Activated CD4-positive, alpha-beta memory T cell treated with anti-CD3 and anti-CD28 coated beads, Interleukin-2, amount 10 ng/mL, durations not matched to agents 7 days and 5 days (primary cell): ENCODE results near the gene CACNA1D. TPM values are rescaled to one million over a fixed set of nuclear protein-coding genes. Genes with fewer than 3 reads are reported as not detected.

ENCODE experiments used
- CTCF ChIA-PET: fragments of 350-600 bp; sonication (Branson Sonifier 250); formaldehyde crosslinking; loops from one replicate; lab custom pipeline; 2021; ENCODE audit warnings: antibody characterized with exemption, inconsistent platforms; lab: Charles Lee
- POLR2A ChIA-PET: fragments of 350-600 bp; sonication (Branson Sonifier 250); formaldehyde crosslinking; loops from one replicate; lab custom pipeline; 2021; ENCODE audit warnings: antibody characterized with exemption; lab: Charles Lee
- DNase-seq: peaks from one replicate; pipeline ENCODE4 v3.0.0-alpha.2; 2020
- H3K27ac Mint-ChIP-seq: one replicate; pipeline ENCODE4 v1.8.0; 2021; ENCODE audit warnings: mild to moderate bottlenecking, mixed read lengths
- H3K27me3 Mint-ChIP-seq: one replicate; pipeline ENCODE4 v1.8.0; 2021; ENCODE audit warnings: mixed read lengths
- H3K36me3 Mint-ChIP-seq: one replicate; pipeline ENCODE4 v1.8.0; 2021; ENCODE audit warnings: low read depth, mixed read lengths
- H3K4me1 Mint-ChIP-seq: one replicate; pipeline ENCODE4 v1.8.0; 2021; ENCODE audit warnings: mixed read lengths
- H3K4me3 Mint-ChIP-seq: one replicate; pipeline ENCODE4 v1.8.0; 2021; ENCODE audit warnings: mild to moderate bottlenecking, mixed read lengths
- H3K9me3 Mint-ChIP-seq: one replicate; pipeline ENCODE4 v1.8.0; 2021; ENCODE audit warnings: mixed read lengths
- total RNA-seq, 2 experiments: library from RNA; stranded (reverse); gene quantifications; one replicate each; pipeline ENCODE4 v1.2.3, GENCODE V29; 2021

The CACNA1D gene
- total RNA-seq, 2 experiments from 2014 or later, result 2.5 to 3.2 TPM

GRCh38 chr3:53597136-53597915 is 102.9 kb downstream of the CACNA1D start:
- POLR2A ChIA-PET, result no interaction called here
- Mint-ChIP-seq H3K4me3 (no peak overlapping the region), H3K27me3 (peaks cover 19% of the 10 kb centered on the region), H3K27ac (no peak overlapping the region), H3K9me3 (no peaks in the 10 kb centered on the region), H3K4me1 (no peaks in the 10 kb centered on the region), H3K36me3 (no peaks in the 10 kb centered on the region)
- DNase-seq, result no peak
- CTCF ChIA-PET, result no interaction called here

- H3K27me3 Mint-ChIP-seq, result peaks cover 13% of the 10 kb centered on the region
- no peaks in the 10 kb centered on the region for H3K36me3 Mint-ChIP-seq
- H3K9me3 Mint-ChIP-seq, result no peaks in the 10 kb centered on the region
- POLR2A ChIA-PET, result no interaction called here
- H3K4me3 Mint-ChIP-seq, result no peak overlapping the region
- no peak overlapping the region for H3K27ac Mint-ChIP-seq
- DNase-seq, result no peak
- CTCF ChIA-PET, result no interaction called here
- no peaks in the 10 kb centered on the region for H3K4me1 Mint-ChIP-seq
Measured at GRCh38 chr3:53599771-53600170, 105.4 kb downstream of the CACNA1D start.

- no peaks in the 10 kb centered on the region for H3K36me3 Mint-ChIP-seq
- no peaks in the 10 kb centered on the region for H3K9me3 Mint-ChIP-seq
- H3K27me3 Mint-ChIP-seq, result peaks cover 7% of the 10 kb centered on the region
- no peaks in the 10 kb centered on the region for H3K4me1 Mint-ChIP-seq
- H3K4me3 Mint-ChIP-seq, result no peak overlapping the region
- H3K27ac Mint-ChIP-seq, result no peak overlapping the region
- ChIA-PET CTCF (no interaction called here), POLR2A (no interaction called here)
- DNase-seq, result no peak
Measured at GRCh38 chr3:53602866-53603265, 108.5 kb downstream of the CACNA1D start.

GRCh38 chr3:53604232-53604631 is 109.8 kb downstream of the CACNA1D start:
- POLR2A ChIA-PET, result no interaction called here
- H3K9me3 Mint-ChIP-seq, result peaks cover 3% of the 10 kb centered on the region

GRCh38 chr3:53606793-53607192 is 112.4 kb downstream of the CACNA1D start:
- ChIA-PET CTCF (no interaction called here), POLR2A (no interaction called here)
- DNase-seq, result no peak
- Mint-ChIP-seq H3K9me3 (peaks cover 3% of the 10 kb centered on the region), H3K4me1 (no peaks in the 10 kb centered on the region), H3K36me3 (no peaks in the 10 kb centered on the region), H3K4me3 (no peak overlapping the region), H3K27me3 (peaks cover 13% of the 10 kb centered on the region), H3K27ac (no peak overlapping the region)

More at GRCh38 chr3:53604232-53604631, 109.8 kb downstream of the CACNA1D start:
- DNase-seq, result no peak
- H3K36me3 Mint-ChIP-seq, result no peaks in the 10 kb centered on the region
- H3K4me1 Mint-ChIP-seq, result no peaks in the 10 kb centered on the region
- peaks cover 12% of the 10 kb centered on the region for H3K27me3 Mint-ChIP-seq
- CTCF ChIA-PET, result interaction anchor here (0.6 kb wide), 1 partner anchor 485 kb away, joined by 3 read pairs; no protein-coding TSS in a partner anchor
- no peak overlapping the region for H3K4me3 Mint-ChIP-seq
- H3K27ac Mint-ChIP-seq, result no peak overlapping the region

- CTCF ChIA-PET, result no interaction called here
- no peaks in the 10 kb centered on the region for H3K36me3 Mint-ChIP-seq
- H3K4me3 Mint-ChIP-seq, result no peak overlapping the region
- peaks cover 31% of the 10 kb centered on the region for H3K27me3 Mint-ChIP-seq
- no peak overlapping the region for H3K27ac Mint-ChIP-seq
- no peak for DNase-seq
- POLR2A ChIA-PET, result no interaction called here
- peaks cover 3% of the 10 kb centered on the region for H3K9me3 Mint-ChIP-seq
- H3K4me1 Mint-ChIP-seq, result no peaks in the 10 kb centered on the region
Measured at GRCh38 chr3:53612508-53612907, 118.1 kb downstream of the CACNA1D start.

GRCh38 chr3:53613125-53613524 is 118.7 kb downstream of the CACNA1D start:
- ChIA-PET POLR2A (no interaction called here), CTCF (no interaction called here)
- no peak for DNase-seq
- peaks cover 32% of the 10 kb centered on the region for H3K27me3 Mint-ChIP-seq
- H3K9me3 Mint-ChIP-seq, result peaks cover 3% of the 10 kb centered on the region
- H3K4me1 Mint-ChIP-seq, result no peaks in the 10 kb centered on the region
- no peaks in the 10 kb centered on the region for H3K36me3 Mint-ChIP-seq
- no peak overlapping the region for H3K4me3 Mint-ChIP-seq
- no peak overlapping the region for H3K27ac Mint-ChIP-seq

- POLR2A ChIA-PET, result no interaction called here
- no peaks in the 10 kb centered on the region for H3K4me1 Mint-ChIP-seq
- no peaks in the 10 kb centered on the region for H3K9me3 Mint-ChIP-seq
- no peaks in the 10 kb centered on the region for H3K36me3 Mint-ChIP-seq
- no peak overlapping the region for H3K4me3 Mint-ChIP-seq
- CTCF ChIA-PET, result no interaction called here
- no peak overlapping the region for H3K27ac Mint-ChIP-seq
- no peak for DNase-seq
- H3K27me3 Mint-ChIP-seq, result peaks cover 26% of the 10 kb centered on the region
Measured at GRCh38 chr3:53614307-53614706, 119.9 kb downstream of the CACNA1D start.

- Mint-ChIP-seq H3K4me3 (no peak overlapping the region), H3K27ac (no peak overlapping the region), H3K9me3 (no peaks in the 10 kb centered on the region), H3K4me1 (no peaks in the 10 kb centered on the region), H3K27me3 (peaks cover 29% of the 10 kb centered on the region), H3K36me3 (no peaks in the 10 kb centered on the region)
- POLR2A ChIA-PET, result no interaction called here
- CTCF ChIA-PET, result no interaction called here
- no peak for DNase-seq
Measured at GRCh38 chr3:53616321-53616720, 121.9 kb downstream of the CACNA1D start.

GRCh38 chr3:53616971-53617892 is 122.8 kb downstream of the CACNA1D start:
- no peaks in the 10 kb centered on the region for H3K9me3 Mint-ChIP-seq
- ChIA-PET POLR2A (no interaction called here), CTCF (no interaction called here)
- H3K4me1 Mint-ChIP-seq, result no peaks in the 10 kb centered on the region
- no peaks in the 10 kb centered on the region for H3K36me3 Mint-ChIP-seq
- no peak for DNase-seq
- peaks cover 32% of the 10 kb centered on the region for H3K27me3 Mint-ChIP-seq
- H3K27ac Mint-ChIP-seq, result no peak overlapping the region
- H3K4me3 Mint-ChIP-seq, result no peak overlapping the region

- Mint-ChIP-seq H3K27ac (no peak overlapping the region), H3K27me3 (peaks cover 32% of the 10 kb centered on the region), H3K4me1 (no peaks in the 10 kb centered on the region), H3K9me3 (no peaks in the 10 kb centered on the region), H3K4me3 (no peak overlapping the region), H3K36me3 (no peaks in the 10 kb centered on the region)
- no peak for DNase-seq
- ChIA-PET POLR2A (no interaction called here), CTCF (no interaction called here)
Measured at GRCh38 chr3:53617893-53618523, 123.6 kb downstream of the CACNA1D start.

- no peak overlapping the region for H3K27ac Mint-ChIP-seq
Measured at GRCh38 chr3:53618524-53618906, 124.1 kb downstream of the CACNA1D start.

GRCh38 chr3:53618936-53619335 is 124.5 kb downstream of the CACNA1D start:
- H3K27ac Mint-ChIP-seq, result no peak overlapping the region
- CTCF ChIA-PET, result no interaction called here
- POLR2A ChIA-PET, result no interaction called here
- DNase-seq, result no peak
- H3K9me3 Mint-ChIP-seq, result no peaks in the 10 kb centered on the region
- no peaks in the 10 kb centered on the region for H3K36me3 Mint-ChIP-seq
- H3K4me3 Mint-ChIP-seq, result no peak overlapping the region
- H3K4me1 Mint-ChIP-seq, result no peaks in the 10 kb centered on the region
- peaks cover 30% of the 10 kb centered on the region for H3K27me3 Mint-ChIP-seq

More at GRCh38 chr3:53618524-53618906, 124.1 kb downstream of the CACNA1D start:
- H3K27me3 Mint-ChIP-seq, result peaks cover 27% of the 10 kb centered on the region
- no peak overlapping the region for H3K4me3 Mint-ChIP-seq
- ChIA-PET CTCF (no interaction called here), POLR2A (no interaction called here)
- no peaks in the 10 kb centered on the region for H3K9me3 Mint-ChIP-seq
- no peak for DNase-seq
- no peaks in the 10 kb centered on the region for H3K36me3 Mint-ChIP-seq
- H3K4me1 Mint-ChIP-seq, result no peaks in the 10 kb centered on the region
